Prostate gland (tissue), 2 donors: ENCODE data around the gene PRRC2A. TPM values are rescaled to one million over a fixed set of nuclear protein-coding genes. Genes with fewer than 3 reads are reported as not detected.

ENCODE experiments used
- DNase-seq: peaks from one replicate; pipeline ENCODE4 v3.0.0-alpha.2; 2019; ENCODE audit warnings: low spot score
- H3K27ac ChIP-seq, 2 donors: fragments of 200-600 bp; sonication (generic); 2 replicates each; pipeline ENCODE4 v1.5.1; 2017 to 2019
- H3K27me3 ChIP-seq: fragments of 200-600 bp; sonication (generic); replicated peaks from 2 replicates; pipeline ENCODE4 v1.5.1; 2019; ENCODE audit not compliant: insufficient read depth
- H3K36me3 ChIP-seq, 2 donors: fragments of 200-600 bp; sonication (generic); 1 replicate in 1 of 2; 2 replicates in 1 of 2; pipeline versions ENCODE4 v1.5.1 to v1.8.1; 2017 to 2019
- H3K4me1 ChIP-seq: fragments of 200-600 bp; sonication (generic); replicated peaks from 2 replicates; pipeline ENCODE4 v1.5.1; 2019
- H3K4me3 ChIP-seq, 2 donors: fragments of 200-600 bp; sonication (generic); 2 replicates each; pipeline ENCODE4 v1.5.1; 2017 to 2019
- H3K9me3 ChIP-seq: fragments of 200-600 bp; sonication (generic); 2 replicates; pipeline ENCODE4 v1.5.1; 2017
- CTCF ChIP-seq, 4 experiments: fragments of 200-600 bp in 2 of 4; fragments of 450-650 bp in 2 of 4; sonication (generic) in 2 of 4; IDR thresholded peaks; 1 replicate in 3 of 4; 2 replicates in 1 of 4; pipeline ENCODE4 v1.5.1; 2016 to 2019; ENCODE audit warnings: antibody characterized with exemption in 4 of 4, mild to moderate bottlenecking in 2 of 4, moderate library complexity in 2 of 4
- POLR2A ChIP-seq: fragments of 450-650 bp; IDR thresholded peaks from one replicate; pipeline ENCODE4 v1.6.1; 2016; ENCODE audit warnings: antibody characterized with exemption, mild to moderate bottlenecking
- POLR2AphosphoS5 ChIP-seq: sonication (generic); formaldehyde crosslinking; IDR thresholded peaks from one replicate; pipeline ENCODE4 v1.6.1; 2017; ENCODE audit warnings: antibody characterized with exemption
- WGBS: methylation state at CpG from one replicate; pipeline ENCODE4 v1.1.5; 2018; 5-methylcytosine and 5-hydroxymethylcytosine counted together
- intact Hi-C: fragments of 100-400 bp; cut with DNase I; formaldehyde crosslinking; loops from one replicate; pipeline ENCODE4 v1.14.2; 2022
- total RNA-seq, 2 donors: library from RNA; depleted of rRNA; stranded (reverse); fragments of >200 nt; gene quantifications; one replicate each; pipeline ENCODE4 v1.1.0, GENCODE V29; 2016

PRRC2A gene
- total RNA-seq, 2 donors from 2014 or later, result 129 to 247 TPM

GRCh38 chr6:31634969-31635575 is 14.6 kb downstream of the PRRC2A start:
- WGBS, result 73% methylated on average over 11 of the region's 11 CpGs
- no peaks in the 10 kb centered on the region for H3K27me3 ChIP-seq
- H3K4me3 ChIP-seq, result no peak overlapping the region
- H3K36me3 ChIP-seq, result peaks cover 22 to 40% of the 10 kb centered on the region in 2 donors
- TF ChIP-seq POLR2AphosphoS5 (no peak), CTCF (IDR thresholded peaks at IDR 0.05) (no peak), POLR2A (no peak)
- intact Hi-C loops, result no loop called here
- no peaks in the 10 kb centered on the region for H3K4me1 ChIP-seq
- DNase-seq, result no peak
- no peaks in the 10 kb centered on the region for H3K9me3 ChIP-seq
- H3K27ac ChIP-seq, result no peak overlapping the region

- intact Hi-C loops, result no loop called here
- 74% methylated on average over 27 of the region's 27 CpGs for WGBS
- H3K27me3 ChIP-seq, result no peaks in the 10 kb centered on the region
- no peak overlapping the region for H3K4me3 ChIP-seq
- H3K4me1 ChIP-seq, result no peaks in the 10 kb centered on the region
- no peaks in the 10 kb centered on the region for H3K9me3 ChIP-seq
- H3K27ac ChIP-seq, result no peak overlapping the region
- TF ChIP-seq CTCF (IDR thresholded peaks at IDR 0.05), result no peak
- TF ChIP-seq POLR2A, result no peak
- no peak for TF ChIP-seq POLR2AphosphoS5
- no peak for DNase-seq
- peaks cover 31 to 44% of the 10 kb centered on the region in 2 donors for H3K36me3 ChIP-seq
Observed at GRCh38 chr6:31636698-31637596, 16.4 kb downstream of the PRRC2A start.

- no peaks in the 10 kb centered on the region for H3K4me1 ChIP-seq
- H3K36me3 ChIP-seq, result peaks cover 37 to 56% of the 10 kb centered on the region in 2 donors
- TF ChIP-seq CTCF (IDR thresholded peaks at IDR 0.05) (no peak), POLR2AphosphoS5 (no peak), POLR2A (no peak)
- no peaks in the 10 kb centered on the region for H3K9me3 ChIP-seq
- H3K27me3 ChIP-seq, result no peaks in the 10 kb centered on the region
- no peak overlapping the region for H3K27ac ChIP-seq
- no peak overlapping the region for H3K4me3 ChIP-seq
- DNase-seq, result no peak
- WGBS, result 73% methylated on average over 9 of the region's 9 CpGs
- intact Hi-C loops, result no loop called here
Observed at GRCh38 chr6:31639043-31639442, 18.5 kb downstream of the PRRC2A start.

GRCh38 chr6:31639449-31639861 is 18.9 kb downstream of the PRRC2A start:
- H3K27me3 ChIP-seq, result no peaks in the 10 kb centered on the region
- no peak for DNase-seq
- H3K27ac ChIP-seq, result no peak overlapping the region
- H3K4me3 ChIP-seq, result no peak overlapping the region
- TF ChIP-seq POLR2AphosphoS5 (no peak), CTCF (IDR thresholded peaks at IDR 0.05) (no peak), POLR2A (no peak)
- no peaks in the 10 kb centered on the region for H3K9me3 ChIP-seq
- H3K4me1 ChIP-seq, result no peaks in the 10 kb centered on the region
- WGBS, result 60% methylated on average over 5 of the region's 10 CpGs
- peaks cover 40 to 60% of the 10 kb centered on the region in 2 donors for H3K36me3 ChIP-seq
- intact Hi-C loops, result no loop called here
